Measurements from ENCODE around the gene ASPRV1. TPM values are rescaled to one million over a fixed set of nuclear protein-coding genes. Genes with fewer than 3 reads are reported as not detected.

The ASPRV1 gene
- total and polyA plus RNA-seq, 10 donors = 1.2 to 5.3 (median 3.5) TPM

- H3K9me3 ChIP-seq = no peaks in the 10 kb centered on the region
- 92 to 100% (median 93%) methylated on average over 2 of the region's 2 CpGs for WGBS, 5 donors
- TF ChIP-seq CTCF (IDR thresholded peaks at IDR 0.05 in 8 of 11, conservative IDR thresholded peaks at IDR 0.05 in 3 of 11) (no peak), POLR2AphosphoS5 (IDR thresholded peaks at IDR 0.05) (no peak), POLR2A (IDR thresholded peaks at IDR 0.05) (no peak)
- peaks cover 0 to 5% (median 0%) of the 10 kb centered on the region in 6 donors for H3K36me3 ChIP-seq
- H3K27ac ChIP-seq = no peak overlapping the region
- no peak for DNase-seq
- H3K4me1 ChIP-seq = no peaks in the 10 kb centered on the region
- no peak overlapping the region for H3K4me3 ChIP-seq
- intact Hi-C loops (cut with DNase I; ENCODE audit: low total_unique reads) = no loop called here
- H3K27me3 ChIP-seq (replicated peaks in 1 of 7) = no peaks in the 10 kb centered on the region
Observed at GRCh38 chr2:69966496-69966895, 5.1 kb upstream of the ASPRV1 start.

- intact Hi-C loops (cut with DNase I; ENCODE audit: low total_unique reads) = no loop called here
- no peak for DNase-seq
- Histone ChIP-seq H3K9me3 (no peaks in the 10 kb centered on the region), H3K27me3 (replicated peaks in 1 of 7) (no peaks in the 10 kb centered on the region), H3K4me1 (no peaks in the 10 kb centered on the region), H3K36me3 (peaks cover 0 to 5% (median 0%) of the 10 kb centered on the region in 6 donors), H3K4me3 (no peak overlapping the region), H3K27ac (no peak overlapping the region)
- WGBS, 5 donors = 87 to 95% (median 94%) methylated on average over 8 of the region's 8 CpGs
- TF ChIP-seq POLR2A (IDR thresholded peaks at IDR 0.05) (no peak), CTCF (IDR thresholded peaks at IDR 0.05 in 8 of 11, conservative IDR thresholded peaks at IDR 0.05 in 3 of 11) (no peak)
Observed at GRCh38 chr2:69965756-69966445, 4.5 kb upstream of the ASPRV1 start.

- Histone ChIP-seq H3K27ac (no peak overlapping the region), H3K27me3 (replicated peaks in 1 of 7) (no peaks in the 10 kb centered on the region), H3K4me3 (no peak overlapping the region), H3K4me1 (no peaks in the 10 kb centered on the region), H3K9me3 (no peaks in the 10 kb centered on the region), H3K36me3 (peaks cover 0 to 5% (median 0%) of the 10 kb centered on the region in 6 donors)
- TF ChIP-seq CTCF (IDR thresholded peaks at IDR 0.05 in 8 of 11, conservative IDR thresholded peaks at IDR 0.05 in 3 of 11) (no peak), POLR2AphosphoS5 (IDR thresholded peaks at IDR 0.05) (no peak), POLR2A (IDR thresholded peaks at IDR 0.05) (no peak)
- no peak for DNase-seq
- intact Hi-C loops (cut with DNase I; ENCODE audit: low total_unique reads) = no loop called here
- 83 to 93% (median 88%) methylated on average over 5 to 7 of the region's 7 CpGs for WGBS, 5 donors
Observed at GRCh38 chr2:69964353-69964841, 3.0 kb upstream of the ASPRV1 start.

- 94 to 98% (median 96%) methylated on average over 8 of the region's 8 CpGs for WGBS, 5 donors
- no peak for DNase-seq
- Histone ChIP-seq H3K27me3 (replicated peaks in 1 of 7) (no peaks in the 10 kb centered on the region), H3K4me3 (no peak overlapping the region), H3K27ac (no peak overlapping the region), H3K36me3 (peaks cover 0 to 5% (median 0%) of the 10 kb centered on the region in 6 donors), H3K4me1 (no peaks in the 10 kb centered on the region), H3K9me3 (no peaks in the 10 kb centered on the region)
- intact Hi-C loops (cut with DNase I; ENCODE audit: low total_unique reads) = no loop called here
- TF ChIP-seq POLR2AphosphoS5 (IDR thresholded peaks at IDR 0.05) = no peak
- TF ChIP-seq CTCF (IDR thresholded peaks at IDR 0.05 in 8 of 11, conservative IDR thresholded peaks at IDR 0.05 in 3 of 11) = no peak
- no peak for TF ChIP-seq POLR2A (IDR thresholded peaks at IDR 0.05)
Observed at GRCh38 chr2:69962986-69963730, 1.7 kb upstream of the ASPRV1 start.

All from spleen (tissue), 11 donors.